BLaER1 (cell line): Measurements from ENCODE around the gene CD44.

ENCODE experiments used
- H3K27ac ChIP-seq: shearing (Covaris generic); formaldehyde crosslinking; 2 replicates; pipeline ENCODE4 v1.8.1; 2022
- H3K27me3 ChIP-seq: shearing (Covaris generic); formaldehyde crosslinking; 2 replicates; pipeline ENCODE4 v1.8.1; 2022
- H3K36me3 ChIP-seq: shearing (Covaris generic); formaldehyde crosslinking; 2 replicates; pipeline ENCODE4 v1.8.1; 2022
- H3K4me1 ChIP-seq: shearing (Covaris generic); formaldehyde crosslinking; 2 replicates; pipeline ENCODE4 v1.8.1; 2022
- H3K4me2 ChIP-seq: shearing (Covaris generic); formaldehyde crosslinking; 2 replicates; pipeline ENCODE4 v1.8.1; 2022
- H3K4me3 ChIP-seq: shearing (Covaris generic); formaldehyde crosslinking; 2 replicates; pipeline ENCODE4 v1.8.1; 2022
- H3K9ac ChIP-seq: shearing (Covaris generic); formaldehyde crosslinking; 2 replicates; pipeline ENCODE4 v1.8.1; 2022
- H3K9me3 ChIP-seq: shearing (Covaris generic); formaldehyde crosslinking; 2 replicates; pipeline ENCODE4 v1.8.1; 2022
- H4K20me1 ChIP-seq: shearing (Covaris generic); formaldehyde crosslinking; 2 replicates; pipeline ENCODE4 v1.8.1; 2022
- Cebpa-rat ChIP-seq: shearing (Covaris generic); IDR thresholded peaks from 2 replicates; pipeline ENCODE4 v1.8.1; 2022

The CD44 gene

DNA sequence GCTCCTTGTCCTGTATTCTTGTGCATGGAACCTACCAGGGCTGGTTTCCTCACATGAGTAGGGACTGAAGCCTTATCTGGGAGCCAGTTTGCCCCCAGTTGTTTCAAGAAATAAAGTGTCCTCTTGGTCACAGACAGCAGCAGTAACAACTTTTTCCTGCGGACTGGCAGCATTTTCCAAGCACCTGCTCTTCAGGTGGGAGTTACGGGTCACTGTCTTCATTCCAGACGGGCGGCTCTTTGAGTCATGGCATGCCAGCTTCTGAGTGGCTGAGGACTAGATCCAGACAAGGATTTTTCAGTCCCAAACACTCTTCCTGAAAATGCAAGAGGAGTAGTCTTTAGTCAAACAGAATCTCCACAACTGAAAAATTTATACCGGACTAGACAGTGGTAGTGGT is 2.7 kb upstream of the CD44 start:
- Histone ChIP-seq H3K36me3 (no peaks in the 10 kb centered on the region), H3K4me3 (no peak overlapping the region), H3K27me3 (no peaks in the 10 kb centered on the region), H3K4me1 (peaks cover 35% of the 10 kb centered on the region), H3K27ac (no peak overlapping the region), H3K4me2 (no peak overlapping the region), H3K9ac (no peak overlapping the region), H4K20me1 (peaks cover 6% of the 10 kb centered on the region; the same call in 1 of the 2 replicates), H3K9me3 (no peaks in the 10 kb centered on the region)
- no peak for TF ChIP-seq Cebpa-rat

- peaks cover 7% of the 10 kb centered on the region; the same call in 1 of the 2 replicates for H3K36me3 ChIP-seq
- no peaks in the 10 kb centered on the region for H3K27me3 ChIP-seq
- H3K4me1 ChIP-seq, result peaks cover 53% of the 10 kb centered on the region
- no peak for TF ChIP-seq Cebpa-rat
- H3K9me3 ChIP-seq, result no peaks in the 10 kb centered on the region
- peaks cover 22% of the 10 kb centered on the region for H4K20me1 ChIP-seq
- H3K9ac ChIP-seq, result no peak overlapping the region
- H3K4me2 ChIP-seq, result peak overlapping the region; percentile 97
- no peak overlapping the region for H3K27ac ChIP-seq
- H3K4me3 ChIP-seq, result peak overlapping the region; percentile 83
Observed at GRCh38 chr11:35138058-35138457, 913 bp upstream of the CD44 start.

DNA sequence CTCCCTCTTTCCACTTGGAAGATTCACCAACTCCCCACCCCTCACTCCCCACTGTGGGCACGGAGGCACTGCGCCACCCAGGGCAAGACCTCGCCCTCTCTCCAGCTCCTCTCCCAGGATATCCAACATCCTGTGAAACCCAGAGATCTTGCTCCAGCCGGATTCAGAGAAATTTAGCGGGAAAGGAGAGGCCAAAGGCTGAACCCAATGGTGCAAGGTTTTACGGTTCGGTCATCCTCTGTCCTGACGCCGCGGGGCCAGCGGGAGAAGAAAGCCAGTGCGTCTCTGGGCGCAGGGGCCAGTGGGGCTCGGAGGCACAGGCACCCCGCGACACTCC is 397 bp upstream of the CD44 start:
- peak overlapping the region; percentile 87 for H3K27ac ChIP-seq
- no peak for TF ChIP-seq Cebpa-rat
- peak overlapping the region; percentile 83 for H3K4me3 ChIP-seq

DNA sequence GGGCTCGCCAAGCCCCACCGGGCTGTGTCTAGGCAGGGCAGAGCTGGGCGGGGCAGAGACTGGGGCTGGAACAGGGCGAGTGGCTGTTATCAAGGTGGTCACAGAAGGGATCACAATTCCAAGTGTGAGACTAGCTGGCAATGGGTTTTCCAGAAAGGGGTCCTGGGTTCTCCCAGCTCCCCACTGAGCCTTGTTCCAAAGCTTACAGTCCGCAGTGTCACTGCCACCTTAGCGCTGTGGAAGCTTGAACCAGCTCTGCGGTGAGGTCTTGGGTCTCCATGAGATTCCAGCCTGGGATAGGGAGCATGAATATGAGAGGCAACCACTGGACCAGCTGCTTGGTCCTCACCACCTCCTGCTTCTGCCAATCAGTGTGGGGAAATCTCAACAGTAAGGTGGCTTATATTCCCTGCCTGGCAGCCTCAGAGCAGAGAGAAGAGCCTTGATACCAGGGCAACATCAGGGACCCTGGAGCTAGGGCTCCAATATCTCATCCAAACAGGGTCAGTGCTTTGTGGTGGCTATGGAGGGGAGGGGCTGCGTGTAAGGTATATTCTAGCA is 831 bp downstream of the CD44 start:
- Histone ChIP-seq H3K36me3 (peaks cover 17% of the 10 kb centered on the region; the same call in 1 of the 2 replicates), H3K9me3 (no peaks in the 10 kb centered on the region), H3K4me3 (peak overlapping the region; percentile 83), H3K4me2 (peak overlapping the region; percentile 97), H3K27me3 (no peaks in the 10 kb centered on the region), H3K27ac (peak overlapping the region; percentile 87), H4K20me1 (peaks cover 40% of the 10 kb centered on the region), H3K9ac (peak overlapping the region; percentile 84), H3K4me1 (peaks cover 70% of the 10 kb centered on the region)
- TF ChIP-seq Cebpa-rat, result no peak

More for the DNA sequence above, 397 bp upstream of the CD44 start:
- Histone ChIP-seq H3K27me3 (no peaks in the 10 kb centered on the region), H4K20me1 (peaks cover 28% of the 10 kb centered on the region), H3K4me1 (peaks cover 58% of the 10 kb centered on the region), H3K4me2 (peak overlapping the region; percentile 97), H3K9me3 (no peaks in the 10 kb centered on the region), H3K36me3 (peaks cover 12% of the 10 kb centered on the region; the same call in 1 of the 2 replicates), H3K9ac (peak overlapping the region; percentile 84)

DNA sequence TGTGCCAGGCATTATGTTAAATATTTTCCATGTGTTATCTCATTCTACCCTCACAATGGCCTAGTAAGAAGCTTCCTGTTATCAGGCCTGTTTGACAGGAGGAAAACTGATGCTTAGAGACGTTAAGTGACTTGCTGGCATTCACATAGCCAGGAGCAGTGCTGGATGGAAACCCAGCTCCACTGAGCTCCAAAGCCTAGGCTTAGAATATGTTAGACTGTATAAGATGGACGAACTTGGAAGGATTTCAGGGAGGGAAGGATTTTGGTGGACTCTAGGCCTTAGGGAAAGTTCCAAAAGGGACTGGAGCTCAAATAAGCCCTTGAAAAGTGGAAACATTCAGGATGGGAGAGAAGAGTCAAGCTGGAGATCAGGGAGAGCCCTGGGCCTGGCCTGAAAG is 2.1 kb downstream of the CD44 start:
- peaks cover 51% of the 10 kb centered on the region for H4K20me1 ChIP-seq
- H3K36me3 ChIP-seq, result peaks cover 29% of the 10 kb centered on the region
- H3K4me2 ChIP-seq, result peak overlapping the region; percentile 97
- no peaks in the 10 kb centered on the region for H3K9me3 ChIP-seq
- no peak for TF ChIP-seq Cebpa-rat
- peak overlapping the region; percentile 83 for H3K4me3 ChIP-seq
- H3K4me1 ChIP-seq, result peaks cover 78% of the 10 kb centered on the region
- no peaks in the 10 kb centered on the region for H3K27me3 ChIP-seq
- peak overlapping the region; percentile 84 for H3K9ac ChIP-seq
- peak overlapping the region; percentile 87 for H3K27ac ChIP-seq

GRCh38 chr11:35141571-35141971 is 2.6 kb downstream of the CD44 start:
- H3K36me3 ChIP-seq, result peaks cover 34% of the 10 kb centered on the region
- H3K27me3 ChIP-seq, result no peaks in the 10 kb centered on the region
- H3K27ac ChIP-seq, result peak overlapping the region; percentile 87
- H3K4me1 ChIP-seq, result peaks cover 80% of the 10 kb centered on the region
- no peak for TF ChIP-seq Cebpa-rat
- peaks cover 56% of the 10 kb centered on the region for H4K20me1 ChIP-seq
- peak overlapping the region; percentile 97 for H3K4me2 ChIP-seq
- no peaks in the 10 kb centered on the region for H3K9me3 ChIP-seq
- H3K9ac ChIP-seq, result peak overlapping the region; percentile 84
- peak overlapping the region; percentile 83 for H3K4me3 ChIP-seq

- H3K4me1 ChIP-seq, result peaks cover 78% of the 10 kb centered on the region
- no peak overlapping the region for H3K27ac ChIP-seq
- H3K9me3 ChIP-seq, result no peaks in the 10 kb centered on the region
- peak overlapping the region; percentile 83 for H3K4me3 ChIP-seq
- H3K4me2 ChIP-seq, result peak overlapping the region; percentile 97
- no peak for TF ChIP-seq Cebpa-rat
- H3K27me3 ChIP-seq, result no peaks in the 10 kb centered on the region
- peaks cover 66% of the 10 kb centered on the region for H4K20me1 ChIP-seq
- no peak overlapping the region for H3K9ac ChIP-seq
- peaks cover 44% of the 10 kb centered on the region for H3K36me3 ChIP-seq
Observed at GRCh38 chr11:35142481-35143075, 3.6 kb downstream of the CD44 start.

- peaks cover 75% of the 10 kb centered on the region for H4K20me1 ChIP-seq
- H3K4me2 ChIP-seq, result peak overlapping the region; percentile 97
- peaks cover 69% of the 10 kb centered on the region for H3K4me1 ChIP-seq
- TF ChIP-seq Cebpa-rat, result no peak
- peak overlapping the region; percentile 54 for H3K27ac ChIP-seq
- peaks cover 7% of the 10 kb centered on the region for H3K9me3 ChIP-seq
- no peaks in the 10 kb centered on the region for H3K27me3 ChIP-seq
- peaks cover 54% of the 10 kb centered on the region for H3K36me3 ChIP-seq
- peak overlapping the region; percentile 42; the same call in 1 of the 2 replicates for H3K9ac ChIP-seq
- H3K4me3 ChIP-seq, result peak overlapping the region; percentile 83
Observed at GRCh38 chr11:35143297-35144135, 4.5 kb downstream of the CD44 start.

DNA sequence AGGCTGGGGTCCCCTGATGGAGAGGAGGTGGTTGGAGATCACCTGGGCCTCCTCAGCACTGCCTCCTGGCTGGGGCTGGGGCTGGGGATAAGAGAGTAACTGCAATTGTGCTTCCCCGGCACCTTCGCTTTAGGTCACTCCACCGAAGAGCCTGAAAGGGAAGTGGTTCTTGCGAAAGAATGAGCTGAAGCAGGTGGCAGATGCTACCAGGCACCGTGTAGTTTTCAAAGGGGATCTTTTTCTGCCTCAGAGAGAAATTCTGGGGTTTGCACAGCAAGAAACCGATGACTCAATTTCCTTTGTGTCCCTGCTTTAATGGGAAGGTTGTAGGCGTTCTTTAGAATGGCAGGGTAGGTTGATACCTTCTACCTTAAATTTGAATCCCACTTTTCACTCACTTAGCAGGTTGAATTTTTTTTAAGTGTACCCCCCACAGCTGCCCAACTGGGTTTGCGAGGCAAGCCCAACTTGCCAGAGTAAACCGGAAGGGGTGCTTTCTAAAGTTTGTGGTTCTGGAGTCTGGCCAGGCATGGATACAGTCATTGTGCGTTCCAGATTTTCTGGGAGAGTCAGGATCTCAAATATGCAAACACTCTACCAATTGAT is 5.3 kb downstream of the CD44 start:
- peak overlapping the region; percentile 97 for H3K4me2 ChIP-seq
- H3K4me1 ChIP-seq, result peaks cover 67% of the 10 kb centered on the region
- peaks cover 14% of the 10 kb centered on the region for H3K9me3 ChIP-seq
- H3K4me3 ChIP-seq, result peak overlapping the region; percentile 83
- TF ChIP-seq Cebpa-rat, result peak; percentile 85
- H3K27ac ChIP-seq, result peak overlapping the region; percentile 54
- H4K20me1 ChIP-seq, result peaks cover 82% of the 10 kb centered on the region
- peak overlapping the region; percentile 42; the same call in 1 of the 2 replicates for H3K9ac ChIP-seq
- H3K36me3 ChIP-seq, result peaks cover 61% of the 10 kb centered on the region
- no peaks in the 10 kb centered on the region for H3K27me3 ChIP-seq
